HEK293 (cell line): ENCODE data around the gene EPHB1.

Experiments used
- CTCF ChIA-PET: fragments of 350-600 bp; formaldehyde crosslinking; extraction: SDS; loops from one replicate; lab custom pipeline; 2021; ENCODE audit warnings: antibody characterized with exemption; lab: Yijun Ruan, JAX
- POLR2A ChIA-PET: fragments of 300-600 bp; formaldehyde crosslinking; extraction: SDS; loops from one replicate; lab custom pipeline; 2020; ENCODE audit warnings: antibody characterized with exemption, inconsistent platforms; lab: Yijun Ruan, JAX
- H3K27ac ChIP-seq: fragments of 200-500 bp; sonication (Bioruptor generic); 2 replicates; pipeline ENCODE4 v1.5.1; 2014; ENCODE audit warnings: low read depth, low read length, control low read depth, inconsistent platforms; ENCODE audit errors: extremely low read depth
- H3K36me3 ChIP-seq, 2 experiments: fragments of 200-500 bp in 1 of 2; sonication (Bioruptor generic) in 1 of 2; 1 replicate in 1 of 2; 2 replicates in 1 of 2; pipeline ENCODE4 v1.5.1; 2014 to 2017; ENCODE audit warnings: inconsistent platforms in 2 of 2, low read length in 2 of 2; ENCODE audit not compliant: control insufficient read depth in 2 of 2, insufficient read depth in 1 of 2
- H3K4me1 ChIP-seq: fragments of 200-500 bp; sonication (Bioruptor generic); 2 replicates; pipeline ENCODE4 v1.5.1; 2014; ENCODE audit warnings: mild to moderate bottlenecking, low read length, inconsistent platforms; ENCODE audit not compliant: control insufficient read depth, insufficient read depth
- H3K4me3 ChIP-seq: 2 replicates; pipeline ENCODE4 v1.5.1; 2011; ENCODE audit warnings: low read depth, mild to moderate bottlenecking, control low read depth, low read length, moderate library complexity
- H3K9me3 ChIP-seq: fragments of 200-500 bp; sonication (Bioruptor generic); 2 replicates; pipeline ENCODE4 v1.5.1; 2014; ENCODE audit warnings: low read depth, low read length, inconsistent platforms; ENCODE audit not compliant: control insufficient read depth, insufficient read depth
- CTCF ChIP-seq: fragments of 450-650 bp; formaldehyde crosslinking; IDR thresholded peaks from 2 replicates; pipeline ENCODE4 v1.5.1; 2016; ENCODE audit warnings: missing biosample characterization, missing genetic modification characterization
- GLI4 ChIP-seq: fragments of 450-650 bp; formaldehyde crosslinking; IDR thresholded peaks from 2 replicates; pipeline ENCODE4 v1.5.1; 2016; ENCODE audit warnings: missing biosample characterization, missing genetic modification characterization
- KLF7 ChIP-seq: fragments of 450-650 bp; formaldehyde crosslinking; IDR thresholded peaks from 2 replicates; pipeline ENCODE4 v1.5.1; 2016; ENCODE audit warnings: missing biosample characterization, missing genetic modification characterization, borderline replicate concordance
- KLF9 ChIP-seq: fragments of 450-650 bp; formaldehyde crosslinking; IDR thresholded peaks from 2 replicates; pipeline ENCODE4 v1.5.1; 2016; ENCODE audit warnings: missing biosample characterization, missing genetic modification characterization, low read depth
- OVOL3 ChIP-seq: fragments of 450-650 bp; formaldehyde crosslinking; IDR thresholded peaks from 2 replicates; pipeline ENCODE4 v1.5.1; 2016; ENCODE audit warnings: missing biosample characterization, missing genetic modification characterization
- ZBTB1 ChIP-seq: fragments of 450-650 bp; formaldehyde crosslinking; IDR thresholded peaks from 2 replicates; pipeline ENCODE4 v1.5.1; 2016; ENCODE audit warnings: missing biosample characterization, missing genetic modification characterization
- ZBTB10 ChIP-seq: fragments of 450-650 bp; formaldehyde crosslinking; IDR thresholded peaks from 2 replicates; pipeline ENCODE4 v1.5.1; 2016; ENCODE audit warnings: missing biosample characterization, missing genetic modification characterization
- ZBTB20 ChIP-seq: fragments of 450-650 bp; formaldehyde crosslinking; IDR thresholded peaks from 2 replicates; pipeline ENCODE4 v1.5.1; 2016; ENCODE audit warnings: missing biosample characterization, missing genetic modification characterization
- ZBTB6 ChIP-seq: fragments of 450-650 bp; formaldehyde crosslinking; IDR thresholded peaks from 2 replicates; pipeline ENCODE4 v1.5.1; 2017; ENCODE audit warnings: missing biosample characterization, missing genetic modification characterization
- ZFP3 ChIP-seq: fragments of 450-650 bp; formaldehyde crosslinking; IDR thresholded peaks from 2 replicates; pipeline ENCODE4 v1.5.1; 2016; ENCODE audit warnings: low read depth, missing biosample characterization, missing genetic modification characterization
- ZNF140 ChIP-seq: fragments of 450-650 bp; formaldehyde crosslinking; IDR thresholded peaks from 2 replicates; pipeline ENCODE4 v1.5.1; 2016; ENCODE audit warnings: missing biosample characterization, missing genetic modification characterization
- ZNF19 ChIP-seq: fragments of 450-650 bp; formaldehyde crosslinking; IDR thresholded peaks from 2 replicates; pipeline ENCODE4; 2016; ENCODE audit warnings: missing biosample characterization, missing genetic modification characterization, low read depth
- ZNF239 ChIP-seq: fragments of 450-650 bp; formaldehyde crosslinking; IDR thresholded peaks from 2 replicates; pipeline ENCODE4 v1.5.1; 2016; ENCODE audit warnings: missing biosample characterization, missing genetic modification characterization
- ZNF248 ChIP-seq: fragments of 450-650 bp; formaldehyde crosslinking; IDR thresholded peaks from 2 replicates; pipeline ENCODE4 v1.5.1; 2017; ENCODE audit warnings: missing biosample characterization, missing genetic modification characterization
- ZNF274 ChIP-seq, 2 experiments: fragments of 200-500 bp in 1 of 2; fragments of 450-650 bp in 1 of 2; sonication (Bioruptor generic) in 1 of 2; formaldehyde crosslinking in 1 of 2; IDR thresholded peaks; 2 replicates each; pipeline versions ENCODE4 v1.5.1 to v1.6.1; 2014 to 2016; ENCODE audit warnings: borderline replicate concordance in 1 of 2, inconsistent platforms in 1 of 2, low read length in 1 of 2, missing biosample characterization in 1 of 2, missing genetic modification characterization in 1 of 2
- ZNF335 ChIP-seq: fragments of 450-650 bp; formaldehyde crosslinking; conservative IDR thresholded peaks from 2 replicates; pipeline ENCODE4 v1.5.1; 2016; ENCODE audit warnings: missing biosample characterization, missing genetic modification characterization
- ZNF354C ChIP-seq: fragments of 450-650 bp; formaldehyde crosslinking; IDR thresholded peaks from 2 replicates; pipeline ENCODE4 v1.5.1; 2016; ENCODE audit warnings: missing biosample characterization, missing genetic modification characterization, low read depth, borderline replicate concordance
- ZNF529 ChIP-seq: fragments of 450-650 bp; formaldehyde crosslinking; IDR thresholded peaks from 2 replicates; pipeline ENCODE4 v1.5.1; 2017; ENCODE audit warnings: missing genetic modification characterization, missing biosample characterization; ENCODE audit not compliant: insufficient replicate concordance
- ZNF623 ChIP-seq: fragments of 450-650 bp; formaldehyde crosslinking; IDR thresholded peaks from 2 replicates; pipeline ENCODE4 v1.5.1; 2016; ENCODE audit warnings: missing biosample characterization, missing genetic modification characterization
- ZNF624 ChIP-seq: fragments of 450-650 bp; formaldehyde crosslinking; IDR thresholded peaks from 2 replicates; pipeline ENCODE4 v1.5.1; 2017; ENCODE audit warnings: missing biosample characterization, missing genetic modification characterization
- ZNF658 ChIP-seq: fragments of 450-650 bp; formaldehyde crosslinking; IDR thresholded peaks from 2 replicates; pipeline ENCODE4; 2016; ENCODE audit warnings: missing biosample characterization, missing genetic modification characterization
- ZNF777 ChIP-seq: fragments of 450-650 bp; formaldehyde crosslinking; IDR thresholded peaks from 2 replicates; pipeline ENCODE4 v1.5.1; 2017; ENCODE audit warnings: missing biosample characterization, missing genetic modification characterization, borderline replicate concordance
- ZNF843 ChIP-seq: fragments of 450-650 bp; formaldehyde crosslinking; IDR thresholded peaks from 2 replicates; pipeline ENCODE4 v1.5.1; 2016; ENCODE audit warnings: missing biosample characterization, missing genetic modification characterization
- ZSCAN23 ChIP-seq: fragments of 450-650 bp; formaldehyde crosslinking; IDR thresholded peaks from 2 replicates; pipeline ENCODE4 v1.5.1; 2016; ENCODE audit warnings: missing biosample characterization, missing genetic modification characterization
- ZSCAN4 ChIP-seq: fragments of 450-650 bp; formaldehyde crosslinking; IDR thresholded peaks from 2 replicates; pipeline ENCODE4 v1.5.1; 2017; ENCODE audit warnings: missing biosample characterization, missing genetic modification characterization
- TF ChIP-seq, protein P1 (sequence below): fragments of 450-650 bp; formaldehyde crosslinking; IDR thresholded peaks from 2 replicates; pipeline ENCODE4 v1.5.1; 2016; ENCODE audit warnings: missing biosample characterization, missing genetic modification characterization
- TF ChIP-seq, protein P2 (sequence below): fragments of 450-650 bp; formaldehyde crosslinking; IDR thresholded peaks from 2 replicates; pipeline ENCODE4 v1.5.1; 2016; ENCODE audit warnings: missing biosample characterization, missing genetic modification characterization

Gene EPHB1

DNA sequence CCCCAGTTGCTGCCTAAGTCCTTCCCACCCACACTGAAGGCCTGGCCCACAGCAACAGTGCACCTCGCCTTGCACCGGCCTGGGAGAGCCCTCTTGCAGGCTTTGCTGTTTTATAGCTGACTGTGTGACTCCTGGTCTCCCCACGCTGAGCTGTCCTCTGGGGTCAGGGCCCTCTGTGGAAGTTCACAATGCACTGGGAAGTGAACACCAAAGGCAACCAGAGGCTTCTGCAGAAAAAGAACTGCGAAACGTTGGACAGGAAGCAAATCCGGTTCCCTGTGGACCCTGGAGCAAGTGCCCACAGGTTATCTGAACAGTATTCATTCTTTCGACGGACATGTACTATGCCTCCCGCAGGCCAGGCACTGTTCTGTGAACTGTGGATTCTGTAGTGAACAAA is 737 bp upstream of the EPHB1 start (continued):
- TF ChIP-seq ZBTB10 (no peak), ZNF248 (tag by site-specific recombination) (no peak), ZNF624 (no peak), ZNF623 (tag by site-specific recombination) (no peak), ZNF140 (tag by site-specific recombination) (no peak), ZNF354C (no peak), GLI4 (no peak), ZNF529 (tag by site-specific recombination) (no peak)
- TF ChIP-seq, all 188 proteins: peak for 0

DNA sequence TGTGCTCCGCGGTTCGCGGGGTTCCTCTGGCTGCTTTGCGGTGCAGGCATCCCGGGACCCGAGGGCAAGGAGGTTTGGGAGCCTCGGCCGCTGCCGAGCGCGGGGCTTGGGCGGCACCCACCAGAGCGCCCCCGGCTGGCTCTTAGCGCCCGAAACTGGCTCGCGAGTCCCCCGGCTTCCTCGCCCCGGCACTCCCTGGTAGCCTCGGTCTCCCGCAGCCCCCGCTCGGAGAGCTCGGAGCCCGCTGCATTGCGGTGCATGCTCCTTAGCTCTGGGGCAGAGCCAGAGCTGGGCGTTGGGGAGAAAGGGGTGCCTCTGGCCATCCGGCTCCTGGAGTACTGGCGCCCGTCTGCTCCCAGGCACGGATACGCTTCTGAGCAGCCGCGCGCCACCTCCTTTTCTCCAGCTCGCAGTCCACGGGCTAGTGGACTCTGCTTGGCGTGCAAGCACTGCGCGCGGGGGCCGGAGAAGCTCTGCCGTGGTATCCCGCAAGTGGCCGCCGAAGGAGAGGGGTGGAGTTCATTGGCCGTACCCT is 753 bp downstream of the EPHB1 start:
- no peaks in the 10 kb centered on the region for H3K4me1 ChIP-seq
- no peaks in the 10 kb centered on the region for H3K9me3 ChIP-seq
- no peaks in the 10 kb centered on the region for H3K36me3 ChIP-seq
- H3K4me3 ChIP-seq, result peak overlapping the region; percentile 47
- ChIA-PET POLR2A (no interaction called here), CTCF (interaction anchor here (4.0 kb wide), 1 partner anchor 707 kb away, joined by 47 read pairs; no protein-coding TSS in a partner anchor)
- no peak for TF ChIP-seq KLF7 (tag by site-specific recombination)
- TF ChIP-seq ZFP3, result no peak
- TF ChIP-seq ZNF19 (tag by site-specific recombination), result no peak
- peak; percentile 7; the same call in 1 of the 2 replicates for TF ChIP-seq CTCF (tag by site-specific recombination)
- TF ChIP-seq, protein P1, sequence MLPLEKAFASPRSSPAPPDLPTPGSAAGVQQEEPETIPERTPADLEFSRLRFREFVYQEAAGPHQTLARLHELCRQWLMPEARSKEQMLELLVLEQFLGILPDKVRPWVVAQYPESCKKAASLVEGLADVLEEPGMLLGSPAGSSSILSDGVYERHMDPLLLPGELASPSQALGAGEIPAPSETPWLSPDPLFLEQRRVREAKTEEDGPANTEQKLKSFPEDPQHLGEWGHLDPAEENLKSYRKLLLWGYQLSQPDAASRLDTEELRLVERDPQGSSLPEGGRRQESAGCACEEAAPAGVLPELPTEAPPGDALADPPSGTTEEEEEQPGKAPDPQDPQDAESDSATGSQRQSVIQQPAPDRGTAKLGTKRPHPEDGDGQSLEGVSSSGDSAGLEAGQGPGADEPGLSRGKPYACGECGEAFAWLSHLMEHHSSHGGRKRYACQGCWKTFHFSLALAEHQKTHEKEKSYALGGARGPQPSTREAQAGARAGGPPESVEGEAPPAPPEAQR (tag by site-specific recombination), result no peak
- TF ChIP-seq ZNF843 (tag by site-specific recombination), result no peak
- no peak for TF ChIP-seq OVOL3 (tag by site-specific recombination)
- TF ChIP-seq ZNF658 (tag by site-specific recombination), result no peak
- TF ChIP-seq ZBTB1, result no peak
- TF ChIP-seq ZNF274 (IDR thresholded peaks at IDR 0.05; ENCODE audit: low read length), result no peak
- TF ChIP-seq ZNF274 (tag by site-specific recombination; IDR thresholded peaks at IDR 0.05; ENCODE audit: borderline replicate concordance), result no peak
- no peak for TF ChIP-seq ZNF239 (tag by site-specific recombination)
- 0 out of 2 replicates have a peak, but pooled peaks have one; percentile 7 for TF ChIP-seq ZNF777
- no peak for TF ChIP-seq ZBTB6 (tag by site-specific recombination)
- no peak for TF ChIP-seq ZSCAN23 (tag by site-specific recombination)
- TF ChIP-seq ZSCAN4, result no peak
- TF ChIP-seq KLF9 (tag by site-specific recombination), result no peak
- TF ChIP-seq, protein P2, sequence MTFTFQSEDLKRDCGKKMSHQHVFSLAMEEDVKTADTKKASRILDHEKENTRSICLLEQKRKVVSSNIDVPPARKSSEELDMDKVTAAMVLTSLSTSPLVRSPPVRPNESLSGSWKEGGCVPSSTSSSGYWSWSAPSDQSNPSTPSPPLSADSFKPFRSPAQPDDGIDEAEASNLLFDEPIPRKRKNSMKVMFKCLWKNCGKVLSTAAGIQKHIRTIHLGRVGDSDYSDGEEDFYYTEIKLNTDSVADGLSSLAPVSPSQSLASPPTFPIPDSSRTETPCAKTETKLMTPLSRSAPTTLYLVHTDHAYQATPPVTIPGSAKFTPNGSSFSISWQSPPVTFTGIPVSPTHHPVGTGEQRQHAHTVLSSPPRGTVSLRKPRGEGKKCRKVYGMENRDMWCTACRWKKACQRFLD (tag by site-specific recombination), result no peak
- 0 out of 2 replicates have a peak, but pooled peaks have one; percentile 7 for TF ChIP-seq ZNF335
- peak; percentile 25; the same call in 1 of the 2 replicates for TF ChIP-seq ZBTB20 (tag by site-specific recombination)
- no peak overlapping the region for H3K27ac ChIP-seq
